HEK293 (cell line): Measurements from ENCODE around the gene ARID3B.
A peak's percentile ranks its signal among the peaks of the same experiment; 100 is the strongest.

ENCODE experiments used
- EGR2 ChIP-seq: fragments of 450-650 bp; formaldehyde crosslinking; IDR thresholded peaks from 2 replicates; pipeline ENCODE4 v1.5.1; 2016; ENCODE audit warnings: low read depth, missing biosample characterization, missing genetic modification characterization
- FEZF1 ChIP-seq: fragments of 450-650 bp; formaldehyde crosslinking; IDR thresholded peaks from 2 replicates; pipeline ENCODE4 v1.5.1; 2016; ENCODE audit warnings: missing biosample characterization, missing genetic modification characterization
- GLIS1 ChIP-seq: fragments of 450-650 bp; formaldehyde crosslinking; IDR thresholded peaks from 2 replicates; pipeline ENCODE4 v1.5.1; 2016; ENCODE audit warnings: missing biosample characterization, missing genetic modification characterization
- PATZ1 ChIP-seq: fragments of 450-650 bp; formaldehyde crosslinking; IDR thresholded peaks from 2 replicates; pipeline ENCODE4 v1.5.1; 2016; ENCODE audit warnings: missing biosample characterization, missing genetic modification characterization
- ZBTB10 ChIP-seq: fragments of 450-650 bp; formaldehyde crosslinking; IDR thresholded peaks from 2 replicates; pipeline ENCODE4 v1.5.1; 2016; ENCODE audit warnings: missing biosample characterization, missing genetic modification characterization
- ZBTB20 ChIP-seq: fragments of 450-650 bp; formaldehyde crosslinking; IDR thresholded peaks from 2 replicates; pipeline ENCODE4 v1.5.1; 2016; ENCODE audit warnings: missing biosample characterization, missing genetic modification characterization
- ZBTB49 ChIP-seq: fragments of 450-650 bp; formaldehyde crosslinking; IDR thresholded peaks from 2 replicates; pipeline ENCODE4 v1.5.1; 2016; ENCODE audit warnings: missing biosample characterization, missing genetic modification characterization, low read depth
- ZNF433 ChIP-seq: fragments of 450-650 bp; formaldehyde crosslinking; IDR thresholded peaks from 2 replicates; pipeline ENCODE4 v1.5.1; 2016; ENCODE audit warnings: missing biosample characterization, missing genetic modification characterization, low read depth
- ZNF600 ChIP-seq: fragments of 450-650 bp; formaldehyde crosslinking; IDR thresholded peaks from 2 replicates; pipeline ENCODE4 v1.5.1; 2016; ENCODE audit warnings: missing biosample characterization, missing genetic modification characterization
- ZNF645 ChIP-seq: fragments of 450-650 bp; formaldehyde crosslinking; IDR thresholded peaks from 2 replicates; pipeline ENCODE4; 2016; ENCODE audit warnings: missing biosample characterization, missing genetic modification characterization
- ZNF704 ChIP-seq: fragments of 450-650 bp; formaldehyde crosslinking; IDR thresholded peaks from 2 replicates; pipeline ENCODE4 v1.5.1; 2016; ENCODE audit warnings: missing biosample characterization, missing genetic modification characterization
- ZNF747 ChIP-seq: fragments of 450-650 bp; formaldehyde crosslinking; IDR thresholded peaks from 2 replicates; pipeline ENCODE4 v1.5.1; 2016; ENCODE audit warnings: missing biosample characterization, missing genetic modification characterization
- TF ChIP-seq, protein P1 (sequence below): fragments of 450-650 bp; formaldehyde crosslinking; IDR thresholded peaks from 2 replicates; pipeline ENCODE4 v1.5.1; 2016; ENCODE audit warnings: missing biosample characterization, missing genetic modification characterization, borderline replicate concordance
- TF ChIP-seq, protein P2 (sequence below): fragments of 450-650 bp; formaldehyde crosslinking; IDR thresholded peaks from 2 replicates; pipeline ENCODE4 v1.5.1; 2016; ENCODE audit warnings: missing biosample characterization, missing genetic modification characterization

Gene ARID3B

GRCh38 chr15:74543583-74543982, 2.6 kb downstream of the ARID3B start (continued):
- TF ChIP-seq ZBTB10 = no peak
- peak; percentile 48 for TF ChIP-seq PATZ1 (tag by site-specific recombination)
- TF ChIP-seq ZNF600 = no peak
- no peak for TF ChIP-seq FEZF1 (tag by site-specific recombination)
- TF ChIP-seq, protein P1, sequence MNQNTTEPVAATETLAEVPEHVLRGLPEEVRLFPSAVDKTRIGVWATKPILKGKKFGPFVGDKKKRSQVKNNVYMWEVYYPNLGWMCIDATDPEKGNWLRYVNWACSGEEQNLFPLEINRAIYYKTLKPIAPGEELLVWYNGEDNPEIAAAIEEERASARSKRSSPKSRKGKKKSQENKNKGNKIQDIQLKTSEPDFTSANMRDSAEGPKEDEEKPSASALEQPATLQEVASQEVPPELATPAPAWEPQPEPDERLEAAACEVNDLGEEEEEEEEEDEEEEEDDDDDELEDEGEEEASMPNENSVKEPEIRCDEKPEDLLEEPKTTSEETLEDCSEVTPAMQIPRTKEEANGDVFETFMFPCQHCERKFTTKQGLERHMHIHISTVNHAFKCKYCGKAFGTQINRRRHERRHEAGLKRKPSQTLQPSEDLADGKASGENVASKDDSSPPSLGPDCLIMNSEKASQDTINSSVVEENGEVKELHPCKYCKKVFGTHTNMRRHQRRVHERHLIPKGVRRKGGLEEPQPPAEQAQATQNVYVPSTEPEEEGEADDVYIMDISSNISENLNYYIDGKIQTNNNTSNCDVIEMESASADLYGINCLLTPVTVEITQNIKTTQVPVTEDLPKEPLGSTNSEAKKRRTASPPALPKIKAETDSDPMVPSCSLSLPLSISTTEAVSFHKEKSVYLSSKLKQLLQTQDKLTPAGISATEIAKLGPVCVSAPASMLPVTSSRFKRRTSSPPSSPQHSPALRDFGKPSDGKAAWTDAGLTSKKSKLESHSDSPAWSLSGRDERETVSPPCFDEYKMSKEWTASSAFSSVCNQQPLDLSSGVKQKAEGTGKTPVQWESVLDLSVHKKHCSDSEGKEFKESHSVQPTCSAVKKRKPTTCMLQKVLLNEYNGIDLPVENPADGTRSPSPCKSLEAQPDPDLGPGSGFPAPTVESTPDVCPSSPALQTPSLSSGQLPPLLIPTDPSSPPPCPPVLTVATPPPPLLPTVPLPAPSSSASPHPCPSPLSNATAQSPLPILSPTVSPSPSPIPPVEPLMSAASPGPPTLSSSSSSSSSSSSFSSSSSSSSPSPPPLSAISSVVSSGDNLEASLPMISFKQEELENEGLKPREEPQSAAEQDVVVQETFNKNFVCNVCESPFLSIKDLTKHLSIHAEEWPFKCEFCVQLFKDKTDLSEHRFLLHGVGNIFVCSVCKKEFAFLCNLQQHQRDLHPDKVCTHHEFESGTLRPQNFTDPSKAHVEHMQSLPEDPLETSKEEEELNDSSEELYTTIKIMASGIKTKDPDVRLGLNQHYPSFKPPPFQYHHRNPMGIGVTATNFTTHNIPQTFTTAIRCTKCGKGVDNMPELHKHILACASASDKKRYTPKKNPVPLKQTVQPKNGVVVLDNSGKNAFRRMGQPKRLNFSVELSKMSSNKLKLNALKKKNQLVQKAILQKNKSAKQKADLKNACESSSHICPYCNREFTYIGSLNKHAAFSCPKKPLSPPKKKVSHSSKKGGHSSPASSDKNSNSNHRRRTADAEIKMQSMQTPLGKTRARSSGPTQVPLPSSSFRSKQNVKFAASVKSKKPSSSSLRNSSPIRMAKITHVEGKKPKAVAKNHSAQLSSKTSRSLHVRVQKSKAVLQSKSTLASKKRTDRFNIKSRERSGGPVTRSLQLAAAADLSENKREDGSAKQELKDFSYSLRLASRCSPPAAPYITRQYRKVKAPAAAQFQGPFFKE (tag by site-specific recombination) = no peak
- peak; percentile 64 for TF ChIP-seq EGR2 (tag by site-specific recombination)
- TF ChIP-seq, protein P2, sequence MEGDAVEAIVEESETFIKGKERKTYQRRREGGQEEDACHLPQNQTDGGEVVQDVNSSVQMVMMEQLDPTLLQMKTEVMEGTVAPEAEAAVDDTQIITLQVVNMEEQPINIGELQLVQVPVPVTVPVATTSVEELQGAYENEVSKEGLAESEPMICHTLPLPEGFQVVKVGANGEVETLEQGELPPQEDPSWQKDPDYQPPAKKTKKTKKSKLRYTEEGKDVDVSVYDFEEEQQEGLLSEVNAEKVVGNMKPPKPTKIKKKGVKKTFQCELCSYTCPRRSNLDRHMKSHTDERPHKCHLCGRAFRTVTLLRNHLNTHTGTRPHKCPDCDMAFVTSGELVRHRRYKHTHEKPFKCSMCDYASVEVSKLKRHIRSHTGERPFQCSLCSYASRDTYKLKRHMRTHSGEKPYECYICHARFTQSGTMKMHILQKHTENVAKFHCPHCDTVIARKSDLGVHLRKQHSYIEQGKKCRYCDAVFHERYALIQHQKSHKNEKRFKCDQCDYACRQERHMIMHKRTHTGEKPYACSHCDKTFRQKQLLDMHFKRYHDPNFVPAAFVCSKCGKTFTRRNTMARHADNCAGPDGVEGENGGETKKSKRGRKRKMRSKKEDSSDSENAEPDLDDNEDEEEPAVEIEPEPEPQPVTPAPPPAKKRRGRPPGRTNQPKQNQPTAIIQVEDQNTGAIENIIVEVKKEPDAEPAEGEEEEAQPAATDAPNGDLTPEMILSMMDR (tag by site-specific recombination) = peak; percentile 43; the same call in 1 of the 2 replicates
- TF ChIP-seq ZNF645 (tag by site-specific recombination) = no peak
- no peak for TF ChIP-seq ZNF433 (tag by site-specific recombination)
- TF ChIP-seq GLIS1 = no peak
- 0 out of 2 replicates have a peak, but pooled peaks have one; percentile 12 for TF ChIP-seq ZBTB20 (tag by site-specific recombination)
- TF ChIP-seq ZNF747 (tag by site-specific recombination) = no peak
- TF ChIP-seq ZNF704 (tag by site-specific recombination) = no peak
- no peak for TF ChIP-seq ZBTB49 (tag by site-specific recombination)
